IMR-90 (cell line): Measurements from ENCODE around the gene UQCRC1. TPM values are rescaled to one million over a fixed set of nuclear protein-coding genes. Genes with fewer than 3 reads are reported as not detected.

Experiments
- ATAC-seq: fragments of 200-7000 bp; cut with Tn5 transposase; 2 replicates; pipeline ENCODE4 v1.9.1; 2020; ENCODE audit warnings: low read depth, mild to moderate bottlenecking, moderate library complexity
- BruUV-seq: library from RNA; stranded (reverse); fragments of 400-500 nt; replicated peaks from 2 replicates; lab custom pipeline; 2021; lab: Mats Ljungman, UMichigan
- CTCF ChIA-PET: fragments of 300-600 bp; formaldehyde crosslinking; extraction: SDS; loops from one replicate; lab custom pipeline; 2021; ENCODE audit warnings: antibody characterized with exemption; lab: Yijun Ruan, JAX
- POLR2A ChIA-PET: fragments of 300-600 bp; sonication (Branson Sonifier 250); formaldehyde crosslinking; loops from one replicate; lab custom pipeline; 2022; ENCODE audit warnings: antibody characterized with exemption; ENCODE audit not compliant: unreplicated experiment; lab: Charles Lee
- DNase-seq: peaks from one replicate; pipeline ENCODE4 v3.0.0; 2013
- H2AFZ ChIP-seq: replicated peaks from 2 replicates; pipeline ENCODE3; 2013; ENCODE audit warnings: low read length, mild to moderate bottlenecking; ENCODE audit not compliant: poor library complexity
- H2AK5ac ChIP-seq: 2 replicates; pipeline ENCODE4 v1.6.1; 2013; ENCODE audit warnings: low read depth, low read length, inconsistent platforms
- H2AK9ac ChIP-seq: replicated peaks from 2 replicates; pipeline ENCODE3; 2013; ENCODE audit warnings: mild to moderate bottlenecking, low read depth, low read length, moderate library complexity; ENCODE audit not compliant: poor library complexity
- H2BK120ac ChIP-seq: 2 replicates; pipeline ENCODE4 v1.6.1; 2013; ENCODE audit warnings: low read depth, low read length, inconsistent platforms
- H2BK15ac ChIP-seq: 3 replicates; pipeline ENCODE4 v1.6.1; 2013; ENCODE audit warnings: low read depth, low read length, inconsistent platforms
- H2BK20ac ChIP-seq: 2 replicates; pipeline ENCODE4 v1.6.1; 2013; ENCODE audit warnings: low read depth, mild to moderate bottlenecking, inconsistent platforms, low read length, moderate library complexity
- H2BK5ac ChIP-seq: 2 replicates; pipeline ENCODE4 v1.6.1; 2013; ENCODE audit warnings: mild to moderate bottlenecking, low read depth, low read length, inconsistent platforms; ENCODE audit not compliant: poor library complexity, severe bottlenecking
- H3K14ac ChIP-seq: replicated peaks from 2 replicates; pipeline ENCODE4 v1.6.1; 2013; ENCODE audit warnings: low read depth, low read length, inconsistent platforms
- H3K18ac ChIP-seq: 2 replicates; pipeline ENCODE4 v1.6.1; 2013; ENCODE audit warnings: low read depth, low read length, control low read depth
- H3K23ac ChIP-seq: 2 replicates; pipeline ENCODE4 v1.6.1; 2013; ENCODE audit warnings: low read depth, low read length, inconsistent platforms
- H3K27ac ChIP-seq: 2 replicates; pipeline ENCODE4 v1.5.1; 2013; ENCODE audit warnings: mild to moderate bottlenecking, control low read depth, low read length; ENCODE audit not compliant: insufficient read depth
- H3K27me3 ChIP-seq: 2 replicates; pipeline ENCODE4 v1.6.1; 2013; ENCODE audit warnings: low read length; ENCODE audit not compliant: control insufficient read depth, insufficient read depth
- H3K36me3 ChIP-seq: 2 replicates; pipeline ENCODE4 v1.6.1; 2013; ENCODE audit warnings: low read length, mixed read lengths; ENCODE audit not compliant: control insufficient read depth, insufficient read depth
- H3K4ac ChIP-seq: 2 replicates; pipeline ENCODE4 v1.6.1; 2013; ENCODE audit warnings: low read depth, low read length, inconsistent platforms
- H3K4me1 ChIP-seq: 2 replicates; pipeline ENCODE4 v1.6.1; 2013; ENCODE audit warnings: low read length, mixed read lengths; ENCODE audit not compliant: control insufficient read depth, insufficient read depth
- H3K4me2 ChIP-seq: 2 replicates; pipeline ENCODE4 v1.6.1; 2013; ENCODE audit warnings: low read depth, mild to moderate bottlenecking, control low read depth, low read length, moderate library complexity
- H3K4me3 ChIP-seq: 2 replicates; pipeline ENCODE4 v1.5.1; 2013; ENCODE audit warnings: low read depth, mild to moderate bottlenecking, control low read depth, low read length, moderate library complexity; ENCODE audit not compliant: insufficient read depth
- H3K56ac ChIP-seq: 2 replicates; pipeline ENCODE4 v1.6.1; 2013; ENCODE audit warnings: low read length, inconsistent platforms; ENCODE audit not compliant: insufficient read depth; ENCODE audit errors: extremely low read depth
- H3K79me1 ChIP-seq, 2 experiments: 2 replicates each; pipeline ENCODE4 v1.6.1; 2013; ENCODE audit warnings: low read length in 2 of 2, inconsistent platforms in 1 of 2, low read depth in 1 of 2
- H3K9ac ChIP-seq: 2 replicates; pipeline ENCODE4 v1.6.1; 2013; ENCODE audit warnings: low read depth, low read length, control low read depth
- H3K9me1 ChIP-seq: 2 replicates; pipeline ENCODE4 v1.6.1; 2013; ENCODE audit warnings: low read length, inconsistent platforms; ENCODE audit not compliant: insufficient read depth
- H3K9me3 ChIP-seq: 2 replicates; pipeline ENCODE4 v1.6.1; 2013; ENCODE audit warnings: low read length; ENCODE audit not compliant: control insufficient read depth, insufficient read depth
- H4K20me1 ChIP-seq: 2 replicates; pipeline ENCODE4 v1.6.1; 2013; ENCODE audit warnings: low read length, inconsistent platforms; ENCODE audit not compliant: insufficient read depth
- H4K5ac ChIP-seq: 2 replicates; pipeline ENCODE4 v1.6.1; 2013; ENCODE audit warnings: mild to moderate bottlenecking, low read depth, low read length, control low read depth
- H4K8ac ChIP-seq, 2 experiments: 2 replicates each; pipeline ENCODE4 v1.6.1; 2013; ENCODE audit warnings: low read depth in 2 of 2, low read length in 2 of 2, control low read depth in 1 of 2, inconsistent platforms in 1 of 2
- H4K91ac ChIP-seq: 2 replicates; pipeline ENCODE4 v1.6.1; 2013; ENCODE audit warnings: low read depth, low read length, inconsistent platforms; ENCODE audit not compliant: insufficient read depth
- BHLHE40 ChIP-seq: fragments of 150-350 bp; IDR thresholded peaks from 2 replicates; pipeline ENCODE4 v1.6.1; 2016; ENCODE audit warnings: mild to moderate bottlenecking, low read depth, low read length
- CHD1 ChIP-seq: IDR thresholded peaks from 2 replicates; pipeline ENCODE4 v1.6.1; 2012; ENCODE audit warnings: low read depth, low read length, improper control_type of control experiment
- FOS ChIP-seq: fragments of 150-350 bp; IDR thresholded peaks from 2 replicates; pipeline ENCODE4 v1.6.1; 2016; ENCODE audit warnings: low read depth, low read length
- MAZ ChIP-seq: IDR thresholded peaks from 2 replicates; pipeline ENCODE4 v1.6.1; 2012; ENCODE audit warnings: low read depth, mild to moderate bottlenecking, low read length, improper control_type of control experiment, moderate library complexity, borderline replicate concordance
- POLR2A ChIP-seq: IDR thresholded peaks from 2 replicates; pipeline ENCODE4 v1.6.1; 2012; ENCODE audit warnings: mild to moderate bottlenecking, low read depth, low read length
- RAD21 ChIP-seq: IDR thresholded peaks from 2 replicates; pipeline ENCODE4 v1.6.1; 2012; ENCODE audit warnings: low read length, improper control_type of control experiment
- SMC3 ChIP-seq: fragments of 150-350 bp; IDR thresholded peaks from 2 replicates; pipeline ENCODE4 v1.6.1; 2016; ENCODE audit warnings: low read depth, mild to moderate bottlenecking, antibody characterized with exemption, low read length, moderate library complexity
- WGBS, 2 experiments: methylation state at CpG; one replicate each; pipeline versions ENCODE4 v1.1.5 to v1.1.7; 2013; ENCODE audit warnings: missing lambda C conversion rate in 2 of 2; ENCODE audit not compliant: insufficient read length in 1 of 2; ENCODE audit errors: extremely low coverage in 2 of 2; 5-methylcytosine and 5-hydroxymethylcytosine counted together
- dilution Hi-C: fragments of 300-500 bp; cut with HindIII; formaldehyde crosslinking; loops from one replicate; pipeline ENCODE4 v1.14.3; 2018; ENCODE audit warnings: low sequenced_read_pairs; ENCODE audit not compliant: unreplicated experiment
- in situ Hi-C: fragments of 300-500 bp; cut with MboI; formaldehyde crosslinking; loops from 3 replicates; pipeline ENCODE4 v1.14.3; 2019; ENCODE audit warnings: low sequenced_read_pairs, inconsistent platforms, mixed read lengths
- intact Hi-C: fragments of 100-400 bp; cut with micrococcal nuclease; formaldehyde crosslinking; loops from 2 replicates; pipeline ENCODE4 v1.10.0; 2022
- polyA plus RNA-seq, 3 experiments: library from polyadenylated mRNA; depleted of rRNA; stranded (reverse); fragments of >200 nt; gene quantifications; 2 replicates each; pipeline ENCODE4 v1.2.3, GENCODE V29; 2012; ENCODE audit warnings: low replicate concordance in 1 of 3
- total RNA-seq: library from RNA; depleted of rRNA; stranded (reverse); fragments of >200 nt; gene quantifications from 2 replicates; pipeline ENCODE4 v1.2.3, GENCODE V29; 2012
- TF ChIP-seq, protein P1 (sequence below): fragments of 150-350 bp; IDR thresholded peaks from 2 replicates; pipeline ENCODE4 v1.6.1; 2016; ENCODE audit warnings: low read depth, mild to moderate bottlenecking, low read length, moderate library complexity, borderline replicate concordance

Gene UQCRC1
- total and polyA plus RNA-seq, 2 of the 4 experiments (the other 2 are of a cell fraction) = 474 to 1,365 TPM

GRCh38 chr3:48629894-48630293 lies 20.4 kb upstream of the UQCRC1 start:
- CTCF ChIA-PET = no interaction called here
- Histone ChIP-seq H3K56ac (no peak overlapping the region), H3K27me3 (no peaks in the 10 kb centered on the region), H2AK5ac (no peak overlapping the region), H3K79me1 (peaks cover 28 to 53% of the 10 kb centered on the region in 2 experiments), H3K4me2 (no peak overlapping the region), H3K18ac (no peak overlapping the region), H3K14ac (no peak overlapping the region), H3K27ac (no peak overlapping the region), H3K9ac (no peak overlapping the region), H2AK9ac (no peak overlapping the region), H3K23ac (no peak overlapping the region), H4K91ac (no peak overlapping the region), H2BK5ac (no peak overlapping the region), H3K9me3 (no peaks in the 10 kb centered on the region), H4K20me1 (peaks cover 49% of the 10 kb centered on the region), H3K4me1 (peaks cover 11% of the 10 kb centered on the region), H2BK15ac (no peak overlapping the region), H3K36me3 (peaks cover 87% of the 10 kb centered on the region), H3K9me1 (peaks cover 12% of the 10 kb centered on the region), H4K5ac (no peak overlapping the region), H4K8ac (no peak overlapping the region), H2BK120ac (no peak overlapping the region), H2BK20ac (no peak overlapping the region), H3K4ac (no peak overlapping the region), H3K4me3 (no peak overlapping the region), H2AFZ (no peak overlapping the region)
- POLR2A ChIA-PET = no interaction called here
- dilution Hi-C loops = no loop called here
- DNase-seq = no peak
- in situ Hi-C loops = no loop called here
- no TSS peak for BruUV-seq
- WGBS, 2 experiments = 96% methylated on average over 12 of the region's 12 CpGs; no CpG with 5 or more reads in 1 of the 2 experiments
- TF ChIP-seq FOS = no peak
- TF ChIP-seq BHLHE40 = no peak
- no peak for TF ChIP-seq CHD1
- no peak for TF ChIP-seq RAD21
- TF ChIP-seq, protein P1, sequence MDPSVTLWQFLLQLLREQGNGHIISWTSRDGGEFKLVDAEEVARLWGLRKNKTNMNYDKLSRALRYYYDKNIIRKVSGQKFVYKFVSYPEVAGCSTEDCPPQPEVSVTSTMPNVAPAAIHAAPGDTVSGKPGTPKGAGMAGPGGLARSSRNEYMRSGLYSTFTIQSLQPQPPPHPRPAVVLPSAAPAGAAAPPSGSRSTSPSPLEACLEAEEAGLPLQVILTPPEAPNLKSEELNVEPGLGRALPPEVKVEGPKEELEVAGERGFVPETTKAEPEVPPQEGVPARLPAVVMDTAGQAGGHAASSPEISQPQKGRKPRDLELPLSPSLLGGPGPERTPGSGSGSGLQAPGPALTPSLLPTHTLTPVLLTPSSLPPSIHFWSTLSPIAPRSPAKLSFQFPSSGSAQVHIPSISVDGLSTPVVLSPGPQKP = no peak
- no peak for TF ChIP-seq MAZ
- TF ChIP-seq POLR2A = no peak
- no peak for TF ChIP-seq SMC3
- ATAC-seq = no peak
- intact Hi-C loops = loop anchor here (10.0 kb wide), 1 partner anchor 185 kb away; the partner anchor contains the start of genes ATRIP, CCDC51 and TMA7
